Endothelial cell of umbilical vein (primary cell): ENCODE data around the gene SLC51B. TPM values are rescaled to one million over a fixed set of nuclear protein-coding genes. Genes with fewer than 3 reads are reported as not detected.

Experiments used
- BruUV-seq: library from RNA; stranded (reverse); fragments of 400-500 nt; replicated peaks from 2 replicates; lab custom pipeline; 2021; lab: Mats Ljungman, UMichigan
- CTCF ChIA-PET: fragments of 300-600, 350-600 bp; sonication (Branson Sonifier 250); formaldehyde crosslinking; loops from one replicate; lab custom pipeline; 2021; ENCODE audit warnings: antibody characterized with exemption, inconsistent platforms; lab: Charles Lee
- POLR2A ChIA-PET: fragments of 300-600, 350-600 bp; sonication (Branson Sonifier 250); formaldehyde crosslinking; loops from one replicate; lab custom pipeline; 2021; ENCODE audit warnings: antibody characterized with exemption, inconsistent platforms; lab: Charles Lee
- DNase-seq: peaks from one replicate; pipeline ENCODE4 v3.0.0-alpha.2; 2011; ENCODE audit warnings: low read depth, low spot score
- FAIRE-seq: peaks from 2 replicates; lab custom pipeline; 2011; peaks lifted over from hg19 to GRCh38; lab: Jason Lieb, UNC
- H2AFZ ChIP-seq: 2 replicates; pipeline ENCODE4 v1.6.0; 2012; ENCODE audit warnings: low read depth, low read length, control low read depth, inconsistent platforms
- H3K27ac ChIP-seq: 2 replicates; pipeline ENCODE4 v1.5.1; 2011; ENCODE audit warnings: low read depth, mild to moderate bottlenecking, control low read depth, low read length, moderate library complexity; ENCODE audit not compliant: insufficient read depth
- H3K27me3 ChIP-seq, 2 experiments: 2 replicates each; pipeline versions ENCODE4 v1.6.0 to v1.6.1; 2011; ENCODE audit warnings: low read length in 2 of 2, mixed read lengths in 1 of 2; ENCODE audit not compliant: control insufficient read depth in 2 of 2, insufficient read depth in 2 of 2
- H3K36me3 ChIP-seq, 2 experiments: 2 replicates in 1 of 2; 3 replicates in 1 of 2; pipeline ENCODE4 v1.5.1; 2011; ENCODE audit warnings: low read length in 2 of 2, mild to moderate bottlenecking in 1 of 2, moderate library complexity in 1 of 2; ENCODE audit not compliant: control insufficient read depth in 2 of 2, insufficient read depth in 2 of 2; ENCODE audit errors: extremely low read depth in 1 of 2
- H3K4me1 ChIP-seq: 3 replicates; pipeline ENCODE4 v1.5.1; 2011; ENCODE audit warnings: mild to moderate bottlenecking, low read length; ENCODE audit not compliant: control insufficient read depth, insufficient read depth; ENCODE audit errors: extremely low read depth
- H3K4me2 ChIP-seq: 2 replicates; pipeline ENCODE4 v1.6.1; 2011; ENCODE audit warnings: low read length, control low read depth, mixed read lengths; ENCODE audit not compliant: insufficient read depth
- H3K4me3 ChIP-seq, 3 experiments: fragments of 200-600 bp in 1 of 3; sonication (generic), shearing (Covaris generic) in 1 of 3; replicated peaks in 1 of 3; 2 replicates each; pipeline ENCODE4 v1.5.1; 2011 to 2016; ENCODE audit warnings: control low read depth in 3 of 3, low read length in 3 of 3, mild to moderate bottlenecking in 2 of 3, inconsistent platforms in 1 of 3, low read depth in 1 of 3, moderate library complexity in 1 of 3; ENCODE audit not compliant: insufficient read depth in 1 of 3
- H3K79me2 ChIP-seq: 2 replicates; pipeline ENCODE4 v1.6.0; 2012; ENCODE audit warnings: low read length, inconsistent platforms; ENCODE audit not compliant: control insufficient read depth, insufficient read depth
- H3K9ac ChIP-seq: replicated peaks from 2 replicates; pipeline ENCODE3; 2011; ENCODE audit warnings: low read length, control low read depth; ENCODE audit not compliant: insufficient read depth; ENCODE audit errors: extremely low read depth
- H3K9me1 ChIP-seq: replicated peaks from 3 replicates; pipeline ENCODE4 v1.6.0; 2011; ENCODE audit warnings: mild to moderate bottlenecking, low read length; ENCODE audit not compliant: control insufficient read depth, insufficient read depth; ENCODE audit errors: extremely low read depth
- H3K9me3 ChIP-seq: replicated peaks from 2 replicates; pipeline ENCODE4 v1.5.1; 2012; ENCODE audit warnings: low read length, inconsistent platforms; ENCODE audit not compliant: control insufficient read depth, insufficient read depth
- H4K20me1 ChIP-seq: replicated peaks from 2 replicates; pipeline ENCODE3; 2011; ENCODE audit warnings: mild to moderate bottlenecking, low read length; ENCODE audit not compliant: control insufficient read depth, insufficient read depth; ENCODE audit errors: extremely low read depth
- CTCF ChIP-seq, 2 donors: IDR thresholded peaks; 1 replicate in 1 of 2; 2 replicates in 1 of 2; pipeline ENCODE4 v1.5.1; 2011; ENCODE audit warnings: low read length in 2 of 2, mild to moderate bottlenecking in 2 of 2, moderate library complexity in 2 of 2, control low read depth in 1 of 2, inconsistent platforms in 1 of 2, low read depth in 1 of 2; ENCODE audit not compliant: insufficient read depth in 1 of 2; ENCODE audit errors: extremely low read depth in 1 of 2
- EZH2 ChIP-seq: IDR thresholded peaks from 2 replicates; pipeline ENCODE4 v1.6.1; 2012; ENCODE audit warnings: borderline replicate concordance, low read depth, mild to moderate bottlenecking, moderate library complexity, low read length, inconsistent platforms; ENCODE audit not compliant: severe bottlenecking
- FOS ChIP-seq: IDR thresholded peaks from 2 replicates; pipeline ENCODE4 v1.6.1; 2011; ENCODE audit warnings: mild to moderate bottlenecking, low read length, moderate library complexity, borderline replicate concordance; ENCODE audit not compliant: insufficient read depth
- GATA2 ChIP-seq: IDR thresholded peaks from 2 replicates; pipeline ENCODE4 v1.7.0; 2011; ENCODE audit warnings: low read depth, mild to moderate bottlenecking, moderate library complexity, mixed read lengths, low read length; ENCODE audit not compliant: insufficient read length, insufficient read depth
- JUN ChIP-seq: IDR thresholded peaks from 2 replicates; pipeline ENCODE4 v1.6.1; 2011; ENCODE audit warnings: borderline replicate concordance, low read depth; ENCODE audit not compliant: insufficient read length, insufficient read depth
- MAX ChIP-seq: IDR thresholded peaks from 2 replicates; pipeline ENCODE4 v1.6.1; 2011; ENCODE audit not compliant: insufficient read depth, insufficient read length
- MYC ChIP-seq: IDR thresholded peaks from one replicate; pipeline ENCODE4 v1.6.1; 2011; ENCODE audit warnings: mild to moderate bottlenecking, low read depth, low read length
- POLR2A ChIP-seq: IDR thresholded peaks from 2 replicates; pipeline ENCODE4 v1.6.1; 2012; ENCODE audit warnings: low read depth, mild to moderate bottlenecking, control low read depth, low read length
- POLR2AphosphoS5 ChIP-seq: IDR thresholded peaks from 2 replicates; pipeline ENCODE4 v1.6.1; 2012; ENCODE audit warnings: low read depth, mild to moderate bottlenecking, control low read depth, low read length, moderate library complexity; ENCODE audit not compliant: insufficient read depth
- dilution Hi-C: fragments of 300-500 bp; cut with MboI; formaldehyde crosslinking; loops from one replicate; pipeline ENCODE4 v1.15.0; 2019; ENCODE audit warnings: low sequenced_read_pairs; ENCODE audit not compliant: extremely low pct_ligation_motif_present
- intact Hi-C: fragments of 100-400 bp; cut with micrococcal nuclease; formaldehyde crosslinking; loops from one replicate; pipeline ENCODE4 v1.10.0; 2022
- polyA plus RNA-seq, 4 experiments: library from polyadenylated mRNA; depleted of rRNA in 3 of 4; stranded (reverse) in 3 of 4; unstranded in 1 of 4; fragments of >200 nt; gene quantifications; 2 replicates each; pipeline versions ENCODE4 v1.2.1 to v1.2.3, GENCODE V29; 2011 to 2012; ENCODE audit warnings: missing spikeins in 1 of 4
- total RNA-seq: library from RNA; stranded (reverse); gene quantifications from 2 replicates; pipeline ENCODE4 v1.2.3, GENCODE V29; 2021

Gene SLC51B
- total and polyA plus RNA-seq, 2 donors (not counting 3 experiments of a cell fraction or from before 2014, with no cell fraction given) = not detected

GRCh38 chr15:65050270-65050669 is 5.1 kb downstream of the SLC51B start:
- dilution Hi-C loops (no loop called here), intact Hi-C loops (no loop called here)
- H3K79me2 ChIP-seq = no peaks in the 10 kb centered on the region
- H3K27ac ChIP-seq = no peak overlapping the region
- TF ChIP-seq EZH2 = no peak
- no peak for TF ChIP-seq JUN
- no peak for TF ChIP-seq POLR2AphosphoS5
- TF ChIP-seq MAX = no peak
- TF ChIP-seq MYC = no peak
- no peak for TF ChIP-seq GATA2
- TF ChIP-seq CTCF (IDR thresholded peaks at IDR 0.05; ENCODE audit: extremely low read depth in 1 of 2, insufficient read depth in 1 of 2, low read depth in 1 of 2, low read length in 2 of 2) = no peak
- no peak for TF ChIP-seq POLR2A
- no peak for TF ChIP-seq FOS
- H3K9me1 ChIP-seq = no peaks in the 10 kb centered on the region
- no TSS peak for BruUV-seq
- DNase-seq = no peak
- CTCF ChIA-PET = interaction anchor here (0.9 to 7.2 kb wide), 6 partner anchors 8 to 53 kb away, joined by 3 to 89 read pairs (median 10); partner anchors contain the start of gene KBTBD13
- peaks cover 11% of the 10 kb centered on the region for H3K4me1 ChIP-seq
- no peaks in the 10 kb centered on the region for H3K36me3 ChIP-seq
- H2AFZ ChIP-seq = peak overlapping the region; percentile 40
- FAIRE-seq = no peak
- no peak overlapping the region for H3K9ac ChIP-seq
- no peaks in the 10 kb centered on the region for H3K27me3 ChIP-seq
- H3K4me2 ChIP-seq = peak overlapping the region; percentile 61
- POLR2A ChIA-PET = no interaction called here
- no peaks in the 10 kb centered on the region for H4K20me1 ChIP-seq
- no peak overlapping the region for H3K4me3 ChIP-seq
- H3K9me3 ChIP-seq = no peaks in the 10 kb centered on the region
